Activated B cell treated with CpG ODN at 0.5 μM for 24 hours (primary cell): ENCODE measurements around the gene LRP3. TPM values are rescaled to one million over a fixed set of nuclear protein-coding genes. Genes with fewer than 3 reads are reported as not detected.

Experiments
- ATAC-seq: fragments of 200-7000 bp; cut with Tn5 transposase; one replicate; pipeline ENCODE4 v1.10.0; 2021; ENCODE audit warnings: low read depth, mild to moderate bottlenecking, moderate library complexity
- CTCF ChIA-PET: fragments of 350-600 bp; sonication (Branson Sonifier 250); formaldehyde crosslinking; loops from one replicate; lab custom pipeline; 2021; ENCODE audit warnings: antibody characterized with exemption; lab: Charles Lee
- POLR2A ChIA-PET: fragments of 350-600 bp; sonication (Branson Sonifier 250); formaldehyde crosslinking; loops from one replicate; lab custom pipeline; 2021; ENCODE audit warnings: antibody characterized with exemption; lab: Charles Lee
- DNase-seq: peaks from one replicate; pipeline ENCODE4 v3.0.0; 2022
- H3K27ac Mint-ChIP-seq: one replicate; pipeline ENCODE4 v1.8.0; 2020; ENCODE audit warnings: mixed read lengths
- H3K27me3 Mint-ChIP-seq: one replicate; pipeline ENCODE4 v1.8.0; 2021; ENCODE audit warnings: mixed read lengths
- H3K36me3 Mint-ChIP-seq: one replicate; pipeline ENCODE4 v1.8.0; 2021; ENCODE audit warnings: low read depth, mixed read lengths
- H3K4me1 Mint-ChIP-seq: one replicate; pipeline ENCODE4 v1.8.0; 2021; ENCODE audit warnings: mixed read lengths
- H3K4me3 Mint-ChIP-seq: one replicate; pipeline ENCODE4 v1.8.0; 2020; ENCODE audit warnings: mild to moderate bottlenecking, mixed read lengths
- H3K9me3 Mint-ChIP-seq: one replicate; pipeline ENCODE4 v1.8.0; 2020; ENCODE audit warnings: mixed read lengths
- CTCF ChIP-seq: fragments of 200-600 bp; IDR thresholded peaks from one replicate; pipeline ENCODE4 v1.8.0; 2022; ENCODE audit warnings: antibody characterized with exemption, mild to moderate bottlenecking
- intact Hi-C: fragments of 100-400 bp; cut with micrococcal nuclease; formaldehyde crosslinking; loops from one replicate; pipeline ENCODE4 v1.15.1; 2024
- total RNA-seq: library from RNA; stranded (reverse); gene quantifications from 2 replicates; pipeline ENCODE4 v1.2.3, GENCODE V29; 2022

The LRP3 gene
- total RNA-seq, 1 donor from 2014 or later = not detected

GRCh38 chr19:33205531-33206260, 11.6 kb downstream of the LRP3 start:
- CTCF ChIA-PET = no interaction called here
- no peak overlapping the region for H3K4me3 Mint-ChIP-seq
- H3K9me3 Mint-ChIP-seq = no peaks in the 10 kb centered on the region
- no peak for DNase-seq
- H3K27ac Mint-ChIP-seq = no peak overlapping the region
- POLR2A ChIA-PET = no interaction called here
- ATAC-seq = no peak
- H3K36me3 Mint-ChIP-seq = no peaks in the 10 kb centered on the region
- no peak for TF ChIP-seq CTCF
- intact Hi-C loops = no loop called here
- no peaks in the 10 kb centered on the region for H3K4me1 Mint-ChIP-seq
- H3K27me3 Mint-ChIP-seq = no peaks in the 10 kb centered on the region

GRCh38 chr19:33206261-33207039, 12.3 kb downstream of the LRP3 start:
- H3K27ac Mint-ChIP-seq = no peak overlapping the region
- no peak for ATAC-seq
- H3K4me3 Mint-ChIP-seq = no peak overlapping the region
- ChIA-PET CTCF (no interaction called here), POLR2A (no interaction called here)
- no peaks in the 10 kb centered on the region for H3K27me3 Mint-ChIP-seq
- no peaks in the 10 kb centered on the region for H3K9me3 Mint-ChIP-seq
- no peak for DNase-seq
- no peaks in the 10 kb centered on the region for H3K4me1 Mint-ChIP-seq
- H3K36me3 Mint-ChIP-seq = no peaks in the 10 kb centered on the region
- TF ChIP-seq CTCF = no peak
- intact Hi-C loops = no loop called here

- ChIA-PET POLR2A (no interaction called here), CTCF (no interaction called here)
- no peak overlapping the region for H3K27ac Mint-ChIP-seq
- TF ChIP-seq CTCF = no peak
- no peak overlapping the region for H3K4me3 Mint-ChIP-seq
- intact Hi-C loops = no loop called here
- DNase-seq (no peak), ATAC-seq (no peak)
- no peaks in the 10 kb centered on the region for H3K27me3 Mint-ChIP-seq
- H3K9me3 Mint-ChIP-seq = no peaks in the 10 kb centered on the region
- no peaks in the 10 kb centered on the region for H3K4me1 Mint-ChIP-seq
- H3K36me3 Mint-ChIP-seq = no peaks in the 10 kb centered on the region
These were observed 13.0 kb downstream of the LRP3 start for GRCh38 chr19:33207040-33207620.

- CTCF ChIA-PET = no interaction called here
- H3K27me3 Mint-ChIP-seq = no peaks in the 10 kb centered on the region
- H3K27ac Mint-ChIP-seq = no peak overlapping the region
- ATAC-seq (no peak), DNase-seq (no peak)
- POLR2A ChIA-PET = no interaction called here
- H3K4me3 Mint-ChIP-seq = no peak overlapping the region
- no peaks in the 10 kb centered on the region for H3K9me3 Mint-ChIP-seq
- no peaks in the 10 kb centered on the region for H3K4me1 Mint-ChIP-seq
- intact Hi-C loops = no loop called here
- TF ChIP-seq CTCF = no peak
- no peaks in the 10 kb centered on the region for H3K36me3 Mint-ChIP-seq
These were observed 13.8 kb downstream of the LRP3 start for GRCh38 chr19:33207903-33208302.

GRCh38 chr19:33208371-33208895, 14.3 kb downstream of the LRP3 start:
- H3K4me3 Mint-ChIP-seq = no peak overlapping the region
- H3K36me3 Mint-ChIP-seq = no peaks in the 10 kb centered on the region
- POLR2A ChIA-PET = no interaction called here
- CTCF ChIA-PET = no interaction called here
- H3K27ac Mint-ChIP-seq = no peak overlapping the region
- H3K9me3 Mint-ChIP-seq = no peaks in the 10 kb centered on the region
- no peaks in the 10 kb centered on the region for H3K4me1 Mint-ChIP-seq
- ATAC-seq = no peak
- intact Hi-C loops = no loop called here
- H3K27me3 Mint-ChIP-seq = no peaks in the 10 kb centered on the region
- no peak for TF ChIP-seq CTCF
- no peak for DNase-seq
